HG03575 (cell line): ENCODE measurements around the gene GRIN3A.
"Not testable (repeated sequence)": the region's sequence is repeated elsewhere in the genome, so short reads cannot be mapped to it uniquely, and the experiment has no call there.

Experiments
- ATAC-seq: cut with Tn5 transposase; IDR thresholded peaks from one replicate; pipeline ENCODE4 v1.9.1; 2021; ENCODE audit not compliant: unreplicated experiment, insufficient number of reproducible peaks, low FRiP score; ENCODE audit errors: extremely low read depth

GRIN3A gene

DNA sequence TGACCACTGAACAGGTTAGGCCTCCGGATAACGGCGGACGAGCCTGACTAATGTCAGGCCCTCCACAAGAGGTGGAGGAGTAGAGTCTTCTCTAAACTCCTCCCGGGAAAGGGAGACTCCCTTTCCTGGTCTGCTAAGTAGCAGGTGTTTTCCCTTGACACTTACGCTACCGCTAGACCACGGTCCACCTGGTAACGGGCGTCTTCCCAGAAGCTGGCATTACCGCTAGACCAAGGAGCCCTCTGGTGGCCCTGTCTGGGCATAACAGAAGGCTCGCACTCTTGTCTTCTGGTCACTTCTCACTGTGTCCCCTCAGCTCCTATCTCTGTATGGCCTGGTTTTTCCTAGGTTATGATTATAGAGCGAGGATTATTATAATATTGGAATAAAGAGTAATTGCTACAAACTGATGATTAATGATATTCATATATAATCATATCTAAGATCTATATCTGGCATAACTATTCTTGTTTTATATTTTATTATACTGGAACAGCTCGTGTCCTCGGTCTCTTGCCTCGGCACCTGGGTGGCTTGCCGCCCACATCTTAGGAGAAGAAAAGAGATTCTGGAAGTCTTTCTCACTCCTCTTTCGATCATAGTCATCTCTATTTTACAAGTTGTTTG lies 188.9 kb downstream of the GRIN3A start:
- not testable (repeated sequence) for ATAC-seq

DNA sequence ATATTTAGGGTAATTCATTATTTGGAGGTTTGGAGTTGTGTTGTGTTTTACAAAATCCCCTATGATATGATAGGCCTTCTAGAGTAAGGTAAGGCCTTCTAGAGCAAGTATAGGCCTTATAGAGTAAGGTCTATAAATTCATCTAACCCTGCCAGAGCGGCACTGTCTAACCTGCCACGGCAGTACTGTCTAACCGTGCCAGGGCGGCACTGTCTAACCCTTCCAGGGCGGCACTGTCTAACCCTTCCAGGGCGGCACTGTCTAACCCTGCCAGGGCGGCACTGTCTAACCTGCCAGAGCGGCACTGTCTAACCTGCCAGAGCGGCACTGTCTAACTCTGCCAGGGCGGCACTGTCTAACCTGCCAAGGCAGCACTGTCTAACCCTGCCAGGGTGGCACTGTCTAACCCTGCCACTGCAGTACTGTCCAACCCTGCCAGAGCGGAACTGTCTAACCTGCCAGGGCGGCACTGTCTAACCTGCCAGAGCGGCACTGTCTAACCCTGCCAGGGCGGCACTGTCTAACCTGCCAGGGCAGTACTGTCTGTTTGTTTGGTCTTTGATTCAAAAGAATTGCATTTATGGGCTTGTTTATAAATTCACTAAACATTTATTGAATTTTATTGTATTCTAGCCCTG lies 195.2 kb downstream of the GRIN3A start:
- ATAC-seq: no peak

DNA sequence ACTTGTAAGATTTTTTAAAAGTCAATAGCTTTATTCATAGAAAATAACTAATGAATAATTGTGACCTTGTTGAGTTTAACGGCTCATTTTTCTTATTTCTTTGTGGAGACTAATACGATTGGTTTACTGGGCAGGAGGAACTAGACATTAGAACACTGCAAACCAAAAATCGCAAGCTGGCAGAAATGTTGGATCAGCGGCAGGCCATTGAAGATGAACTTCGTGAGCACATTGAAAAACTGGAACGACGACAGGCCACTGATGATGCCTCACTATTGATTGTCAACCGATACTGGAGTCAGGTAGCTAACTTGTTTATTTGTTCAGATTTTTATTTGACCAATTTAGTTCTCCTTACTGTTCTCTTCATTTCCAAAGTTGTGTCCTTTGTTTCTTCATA lies 198.4 kb downstream of the GRIN3A start:
- no peak for ATAC-seq

DNA sequence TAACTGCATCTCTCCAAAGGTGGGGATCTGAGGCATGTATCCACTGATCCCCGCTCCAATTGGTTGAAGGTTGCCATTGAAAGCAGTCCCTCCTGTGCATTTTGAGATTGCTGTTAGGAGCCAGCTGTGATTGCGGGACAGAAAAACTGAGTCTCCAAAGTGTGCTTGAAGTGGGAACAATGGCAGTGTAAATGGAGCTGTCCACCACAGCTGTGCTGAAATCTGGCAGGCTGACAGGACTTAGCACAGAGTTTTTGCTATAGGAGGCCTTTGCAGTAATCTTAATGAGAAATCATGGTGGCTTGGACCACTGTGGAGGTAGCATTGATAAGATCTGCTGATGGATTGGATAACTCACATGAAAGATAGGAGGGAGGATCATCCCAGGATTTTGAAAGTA lies 201.5 kb downstream of the GRIN3A start:
- ATAC-seq: no peak

DNA sequence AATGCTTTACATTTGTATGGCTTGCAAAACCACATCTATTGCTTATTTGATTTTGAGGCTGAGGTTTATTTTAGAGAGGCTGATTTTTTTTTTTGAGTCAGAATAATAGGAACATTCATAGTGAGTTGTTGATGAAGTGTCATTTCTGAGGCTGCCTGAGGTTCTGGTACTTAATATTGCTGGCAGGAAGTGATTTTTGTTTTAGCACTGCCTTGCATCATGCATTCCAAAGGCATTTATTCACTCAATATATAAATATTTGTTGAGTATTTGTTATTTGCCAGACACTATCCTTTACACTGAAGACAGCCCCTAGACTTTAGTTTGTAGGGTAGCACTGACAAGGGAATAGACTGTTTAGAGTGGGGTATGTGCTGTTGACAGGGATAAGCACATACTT lies 202.1 kb downstream of the GRIN3A start:
- ATAC-seq: no peak

DNA sequence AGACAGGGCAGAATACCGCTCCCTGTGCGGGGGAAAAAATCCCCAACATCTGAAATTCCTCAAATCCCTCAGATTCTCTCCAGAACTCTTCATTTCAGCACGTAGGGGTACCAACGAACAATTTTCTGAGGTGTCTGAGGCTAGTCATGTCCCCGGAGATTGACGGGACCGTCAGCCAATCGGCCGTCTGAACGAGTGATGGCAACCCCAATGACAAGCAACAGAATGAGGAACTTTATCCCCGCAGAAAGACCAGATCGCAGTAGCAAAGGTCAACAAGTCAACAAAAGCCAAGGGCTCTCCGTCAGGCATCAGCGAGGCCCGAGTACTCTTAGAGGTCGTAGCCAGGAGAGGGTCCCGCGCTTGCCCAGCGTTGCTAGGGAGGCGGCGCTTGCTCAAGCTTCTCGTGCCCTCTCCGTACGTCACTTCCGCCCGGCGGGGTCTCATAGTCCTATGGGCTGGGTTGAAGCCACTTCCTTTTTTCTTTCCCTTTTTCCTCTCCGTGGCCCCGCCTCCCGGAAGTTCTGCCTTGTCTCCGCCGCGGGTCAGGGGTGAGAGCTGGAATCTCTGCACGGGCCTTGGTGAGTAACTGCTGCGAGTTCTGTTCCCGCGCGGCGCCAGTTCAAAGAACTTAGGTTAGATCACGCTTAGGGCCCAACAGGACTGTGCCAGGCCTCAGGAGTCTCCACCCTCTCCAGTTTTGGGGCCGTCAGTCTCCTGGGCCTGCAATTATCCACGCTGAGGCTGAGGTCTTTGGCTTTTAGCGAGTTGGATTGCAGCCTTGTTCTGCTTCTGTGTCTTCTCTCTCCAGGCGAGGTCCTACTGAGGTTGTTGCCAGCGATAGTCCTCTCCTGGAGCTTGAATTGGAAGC lies 204.9 kb downstream of the GRIN3A start, which contains the start of gene RNF20:
Gene RNF20, plus strand, starts transcription at position 520 of the 871 bp plus-strand sequence. CDS start 1,571 bp downstream, outside the sequence.
- ATAC-seq: peak; percentile 97

DNA sequence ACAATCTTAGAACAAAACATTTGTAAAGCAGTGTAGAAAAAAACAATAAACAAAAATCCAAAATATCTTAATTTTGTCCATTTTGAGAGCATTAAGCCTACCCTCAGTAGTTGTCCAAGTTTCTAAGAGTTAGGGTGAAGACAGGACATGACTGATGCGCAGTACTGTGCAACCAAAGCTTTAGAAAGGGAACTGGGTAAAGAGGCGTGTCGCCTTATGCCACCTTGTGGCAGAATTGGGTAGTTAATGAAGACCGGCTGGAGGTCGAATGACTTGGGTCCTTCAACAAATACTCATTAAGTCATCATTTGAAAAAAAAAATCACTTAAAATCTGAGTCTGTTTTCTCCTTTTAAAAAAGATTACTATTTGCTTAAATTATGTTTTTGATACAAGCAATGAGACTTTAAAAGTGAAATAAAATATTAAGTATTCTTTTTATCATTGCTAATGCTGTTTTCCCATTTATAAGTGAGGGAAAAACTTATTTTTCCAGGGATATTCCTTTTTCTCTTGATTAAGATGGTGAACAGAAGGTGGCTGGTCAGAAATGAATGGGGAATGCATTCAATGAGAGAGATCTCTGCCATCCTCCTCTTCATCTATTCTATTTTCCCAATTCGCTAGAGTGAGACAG lies 208.3 kb downstream of the GRIN3A start:
- ATAC-seq: peak; percentile 27

DNA sequence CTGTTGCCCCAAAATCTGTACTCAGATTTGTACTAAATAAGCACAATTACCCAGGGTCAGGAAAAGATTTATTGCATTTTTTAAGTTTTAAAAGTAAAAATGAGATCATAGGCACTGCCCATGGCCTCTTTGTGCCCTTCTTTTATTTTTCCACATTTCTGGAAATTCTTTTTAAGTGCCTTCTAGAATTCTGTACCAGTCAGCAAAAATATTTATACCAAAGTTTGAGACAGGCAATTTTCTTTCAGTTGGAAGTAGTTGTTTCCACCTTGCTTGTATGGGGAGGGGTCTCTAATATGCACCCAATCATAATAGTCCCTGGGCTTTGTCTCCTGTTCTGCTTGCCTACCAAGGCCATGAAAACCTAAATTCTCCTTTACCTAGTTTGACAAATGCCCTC lies 210.4 kb downstream of the GRIN3A start:
- no peak for ATAC-seq

DNA sequence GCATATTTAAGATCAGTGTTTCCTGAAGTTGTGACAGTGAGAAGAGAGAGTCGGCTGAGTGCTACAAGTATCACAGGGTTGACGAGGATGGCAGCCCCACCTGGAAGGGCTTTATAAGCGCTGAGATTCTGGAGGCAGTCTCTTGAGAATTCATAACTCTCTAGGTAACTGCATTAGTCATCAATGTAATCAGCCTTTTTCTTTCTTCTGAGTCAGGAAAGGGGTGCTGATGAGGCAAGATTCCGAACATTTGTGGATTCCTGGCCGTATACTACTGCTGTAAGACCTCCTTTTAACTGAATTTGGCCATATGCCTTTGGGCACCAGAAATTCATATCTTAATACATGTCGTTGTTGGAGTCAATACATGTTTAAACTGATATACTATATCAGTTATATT lies 211.4 kb downstream of the GRIN3A start:
- no peak for ATAC-seq

DNA sequence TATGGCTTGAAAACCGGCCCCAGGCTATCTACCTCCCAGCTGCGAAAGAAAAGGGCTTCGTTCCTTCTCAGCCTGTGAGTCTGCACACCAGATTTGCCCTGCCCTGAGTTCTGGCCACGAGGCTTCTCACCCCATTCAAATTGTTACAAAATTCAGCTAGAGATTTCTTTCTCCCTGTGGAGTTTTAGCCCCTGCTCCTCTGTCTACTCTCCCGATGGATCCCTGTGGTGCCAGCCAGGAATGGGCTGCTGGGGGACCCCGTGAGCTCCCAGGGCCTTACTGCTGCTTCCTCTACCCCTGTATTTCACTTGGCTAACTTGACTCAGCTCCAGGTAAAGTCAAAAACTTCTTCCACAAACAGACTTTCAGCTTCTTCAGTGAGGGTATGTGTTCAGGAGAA lies 214.1 kb downstream of the GRIN3A start:
- no peak for ATAC-seq
